H1 (cell line): ENCODE measurements around the gene RERE. TPM values are rescaled to one million over a fixed set of nuclear protein-coding genes. Genes with fewer than 3 reads are reported as not detected.

Experiments
- CTCF ChIA-PET: fragments of 300-600 bp; sonication (Branson Sonifier 250); formaldehyde crosslinking; loops from one replicate; lab custom pipeline; 2021; ENCODE audit not compliant: partially characterized antibody; lab: Charles Lee
- POLR2A ChIA-PET: fragments of 300-600 bp; sonication (Branson Sonifier 250); formaldehyde crosslinking; loops from one replicate; lab custom pipeline; 2021; ENCODE audit warnings: inconsistent platforms; ENCODE audit not compliant: partially characterized antibody; lab: Charles Lee
- DNase-seq, 2 experiments: peaks; one replicate each; pipeline versions ENCODE4 v3.0.0 to v3.0.0-alpha.2; 2010 to 2022; ENCODE audit warnings: low spot score in 2 of 2, low read depth in 1 of 2, mixed read lengths in 1 of 2
- FAIRE-seq: peaks from 2 replicates; lab custom pipeline; 2011; peaks lifted over from hg19 to GRCh38; lab: Jason Lieb, UNC
- H2AFZ ChIP-seq: 2 replicates; pipeline ENCODE4 v1.8.1; 2012; ENCODE audit warnings: low read length, inconsistent platforms
- H2AK5ac ChIP-seq: 2 replicates; pipeline ENCODE4 v1.6.1; 2013; ENCODE audit warnings: low read depth, low read length
- H2BK120ac ChIP-seq: replicated peaks from 2 replicates; pipeline ENCODE3; 2013; ENCODE audit warnings: low read depth, low read length, inconsistent platforms
- H2BK12ac ChIP-seq: 2 replicates; pipeline ENCODE4 v1.6.1; 2013; ENCODE audit warnings: low read depth, low read length
- H2BK15ac ChIP-seq: 2 replicates; pipeline ENCODE4 v1.6.1; 2013; ENCODE audit warnings: low read length
- H2BK20ac ChIP-seq: 2 replicates; pipeline ENCODE4 v1.6.1; 2013; ENCODE audit warnings: low read length
- H2BK5ac ChIP-seq: 2 replicates; pipeline ENCODE4 v1.6.1; 2013; ENCODE audit warnings: low read depth, low read length
- H3K14ac ChIP-seq: 2 replicates; pipeline ENCODE4 v1.6.1; 2013; ENCODE audit warnings: inconsistent platforms; ENCODE audit not compliant: insufficient read length
- H3K18ac ChIP-seq: 2 replicates; pipeline ENCODE4 v1.6.1; 2013; ENCODE audit warnings: low read length; ENCODE audit errors: extremely low read depth
- H3K23ac ChIP-seq: 2 replicates; pipeline ENCODE4 v1.6.1; 2013; ENCODE audit warnings: inconsistent platforms; ENCODE audit not compliant: insufficient read length
- H3K23me2 ChIP-seq: 2 replicates; pipeline ENCODE4 v1.6.1; 2013; ENCODE audit warnings: low read depth, low read length
- H3K27ac ChIP-seq: 2 replicates; pipeline ENCODE4 v1.6.1; 2011; ENCODE audit warnings: low read depth, low read length, inconsistent platforms
- H3K27me3 ChIP-seq, 4 experiments: replicated peaks in 1 of 4; 1 replicate in 1 of 4; 2 replicates in 3 of 4; pipeline versions ENCODE4 v1.6.1 to v1.8.1; 2011 to 2013; ENCODE audit warnings: low read length in 3 of 4, mild to moderate bottlenecking in 3 of 4, inconsistent platforms in 2 of 4, mixed read lengths in 2 of 4, moderate library complexity in 1 of 4; ENCODE audit not compliant: control insufficient read depth in 3 of 4, insufficient read depth in 3 of 4; ENCODE audit errors: extremely low read depth in 1 of 4
- H3K36me3 ChIP-seq, 4 experiments: 2 replicates each; pipeline versions ENCODE4 v1.6.1 to v1.8.1; 2011 to 2013; ENCODE audit warnings: mild to moderate bottlenecking in 4 of 4, low read length in 3 of 4, moderate library complexity in 2 of 4, control low read depth in 1 of 4, inconsistent platforms in 1 of 4; ENCODE audit not compliant: insufficient read depth in 4 of 4, control insufficient read depth in 2 of 4
- H3K4ac ChIP-seq: replicated peaks from 2 replicates; pipeline ENCODE3; 2013; ENCODE audit warnings: low read length, low read depth, mixed read lengths, inconsistent platforms; ENCODE audit not compliant: insufficient read length
- H3K4me1 ChIP-seq, 4 experiments: replicated peaks in 1 of 4; 1 replicate in 1 of 4; 2 replicates in 3 of 4; pipeline versions ENCODE4 v1.6.1 to v1.8.1; 2011 to 2013; ENCODE audit warnings: low read length in 3 of 4, inconsistent platforms in 2 of 4, mixed read lengths in 1 of 4; ENCODE audit not compliant: insufficient read depth in 4 of 4, control insufficient read depth in 3 of 4
- H3K4me2 ChIP-seq, 2 experiments: 2 replicates each; pipeline versions ENCODE4 v1.6.1 to v1.8.1; 2011 to 2013; ENCODE audit warnings: low read depth in 2 of 2, low read length in 2 of 2, control low read depth in 1 of 2, inconsistent platforms in 1 of 2, mild to moderate bottlenecking in 1 of 2; ENCODE audit not compliant: insufficient read depth in 1 of 2
- H3K4me3 ChIP-seq, 4 experiments: fragments of 200-600, 300-600 bp in 1 of 4; sonication (generic), shearing (Covaris generic), sonication (Bioruptor Twin) in 1 of 4; 2 replicates each; pipeline versions ENCODE4 v1.5.1 to v1.8.1; 2011 to 2016; ENCODE audit warnings: low read length in 4 of 4, low read depth in 3 of 4, control low read depth in 2 of 4, inconsistent platforms in 2 of 4, mild to moderate bottlenecking in 2 of 4, mixed read lengths in 1 of 4, moderate library complexity in 1 of 4; ENCODE audit not compliant: insufficient read depth in 2 of 4; ENCODE audit errors: extremely low read depth in 1 of 4
- H3K56ac ChIP-seq: replicated peaks from 2 replicates; pipeline ENCODE3; 2013; ENCODE audit warnings: low read depth, mild to moderate bottlenecking, mixed read lengths, low read length, inconsistent platforms; ENCODE audit not compliant: insufficient read length
- H3K79me1 ChIP-seq: 2 replicates; pipeline ENCODE4 v1.6.1; 2013; ENCODE audit warnings: low read depth, low read length, control low read depth
- H3K79me2 ChIP-seq, 2 experiments: 2 replicates each; pipeline versions ENCODE4 v1.6.1 to v1.8.1; 2012 to 2013; ENCODE audit warnings: low read length in 2 of 2, mild to moderate bottlenecking in 2 of 2, inconsistent platforms in 1 of 2; ENCODE audit not compliant: insufficient read depth in 2 of 2, control insufficient read depth in 1 of 2
- H3K9ac ChIP-seq, 4 experiments: replicated peaks in 1 of 4; 1 replicate in 1 of 4; 2 replicates in 3 of 4; pipeline versions ENCODE4 v1.6.1 to v1.8.1; 2011 to 2013; ENCODE audit warnings: low read depth in 3 of 4, low read length in 3 of 4, control low read depth in 2 of 4, mild to moderate bottlenecking in 2 of 4, moderate library complexity in 2 of 4, inconsistent platforms in 1 of 4; ENCODE audit errors: extremely low read depth in 1 of 4
- H3K9me3 ChIP-seq, 2 experiments: 2 replicates each; pipeline versions ENCODE4 v1.6.1 to v1.8.1; 2012 to 2013; ENCODE audit warnings: mild to moderate bottlenecking in 2 of 2, moderate library complexity in 2 of 2, control low read depth in 1 of 2, inconsistent platforms in 1 of 2, low read depth in 1 of 2, low read length in 1 of 2, mixed read lengths in 1 of 2; ENCODE audit not compliant: insufficient read depth in 2 of 2
- H4K20me1 ChIP-seq, 2 experiments: replicated peaks in 1 of 2; 2 replicates each; pipeline versions ENCODE3 to v1.8.1; 2011 to 2013; ENCODE audit warnings: inconsistent platforms in 2 of 2, low read length in 2 of 2, mild to moderate bottlenecking in 1 of 2; ENCODE audit not compliant: insufficient read depth in 2 of 2, control insufficient read depth in 1 of 2
- H4K5ac ChIP-seq: 2 replicates; pipeline ENCODE4 v1.6.1; 2013; ENCODE audit warnings: low read length, low read depth, mixed read lengths, inconsistent platforms; ENCODE audit not compliant: insufficient read length
- H4K8ac ChIP-seq: 2 replicates; pipeline ENCODE4 v1.8.0; 2013; ENCODE audit warnings: mild to moderate bottlenecking, moderate library complexity, low read length, inconsistent platforms; ENCODE audit not compliant: insufficient read depth; ENCODE audit errors: extremely low read depth
- H4K91ac ChIP-seq: replicated peaks from 2 replicates; pipeline ENCODE3; 2013; ENCODE audit warnings: low read length, mixed read lengths, inconsistent platforms; ENCODE audit not compliant: insufficient read length
- CTBP2 ChIP-seq: IDR thresholded peaks from 2 replicates; pipeline ENCODE4 v1.7.0; 2011; ENCODE audit warnings: borderline replicate concordance, mild to moderate bottlenecking, moderate library complexity, mixed read lengths, low read length; ENCODE audit not compliant: insufficient read depth, insufficient read length
- JUND ChIP-seq: IDR thresholded peaks from 2 replicates; pipeline ENCODE4 v1.6.1; 2011; ENCODE audit warnings: mild to moderate bottlenecking, improper control_type of control experiment, low read length
- NANOG ChIP-seq: IDR thresholded peaks from 2 replicates; pipeline ENCODE4 v1.6.1; 2011; ENCODE audit warnings: low read length, low read depth, mild to moderate bottlenecking, inconsistent platforms; ENCODE audit not compliant: insufficient read depth, poor library complexity, severe bottlenecking
- TAF7 ChIP-seq: optimal IDR thresholded peaks from 2 replicates; pipeline ENCODE3; 2011; ENCODE audit warnings: low read depth, mild to moderate bottlenecking, inconsistent platforms, low read length, moderate library complexity, borderline replicate concordance
- TBP ChIP-seq: IDR thresholded peaks from 2 replicates; pipeline ENCODE4 v1.6.1; 2011; ENCODE audit warnings: low read depth, low read length, improper control_type of control experiment
- WGBS, 2 experiments: shearing (Covaris generic) in 1 of 2; methylation state at CpG; one replicate each; pipeline versions ENCODE4 v1.1.6 to v1.1.7; 2013 to 2015; ENCODE audit warnings: low lambda C conversion rate in 2 of 2, mixed read lengths in 2 of 2, inconsistent platforms in 1 of 2, low coverage in 1 of 2, missing lambda C conversion rate in 1 of 2; ENCODE audit not compliant: insufficient replicate concordance in 2 of 2, insufficient coverage in 1 of 2, insufficient read length in 1 of 2; ENCODE audit errors: extremely low coverage in 1 of 2, missing lambda C conversion rate in 1 of 2; 5-methylcytosine and 5-hydroxymethylcytosine counted together
- polyA plus RNA-seq, 7 experiments: library from polyadenylated mRNA; depleted of rRNA in 3 of 7; stranded (reverse) in 5 of 7; unstranded in 2 of 7; fragments of >200 nt in 5 of 7; fragments of 200-250 nt in 2 of 7; gene quantifications; 1 replicate in 5 of 7; 2 replicates in 1 of 7; 4 replicates in 1 of 7; pipeline versions ENCODE4 v1.2.1 to v1.2.3, GENCODE V29; 2011 to 2013; ENCODE audit warnings: missing spikeins in 2 of 7, mixed read lengths in 2 of 7
- total RNA-seq: library from RNA; stranded (reverse); fragmentation: NEBNext Ultra II Directional; extraction: Animal tissue kit (Norgen Biotek cat#: 25700); gene quantifications from 2 replicates; pipeline ENCODE4 v1.2.1, GENCODE V29; 2021

The RERE gene
- total and polyA plus RNA-seq, 2 of the 8 experiments (the other 6 are each of a cell fraction or from before 2014, with no cell fraction given) = 15.3 to 142 TPM

- H3K4me1 ChIP-seq = peaks cover 0 to 9% (median under 1%) of the 10 kb centered on the region in 4 experiments; a peak in 4 of 7 replicates
- H2AFZ ChIP-seq = no peak overlapping the region
- H2BK12ac ChIP-seq = no peak overlapping the region
- 91% methylated on average over 16 of the region's 18 CpGs; no CpG with 5 or more reads in 1 of the 2 experiments for WGBS, 2 experiments
- H3K14ac ChIP-seq = no peak overlapping the region
- no peak overlapping the region for H3K18ac ChIP-seq
- H4K91ac ChIP-seq = no peak overlapping the region
- H4K8ac ChIP-seq = no peak overlapping the region
- no peak overlapping the region for H3K56ac ChIP-seq
- FAIRE-seq = no peak
- H3K9ac ChIP-seq = no peak overlapping the region
- H3K36me3 ChIP-seq = no peaks in the 10 kb centered on the region
- no peak overlapping the region for H2AK5ac ChIP-seq
- H2BK15ac ChIP-seq = no peak overlapping the region
- H3K27ac ChIP-seq = no peak overlapping the region
- no peak overlapping the region for H3K23ac ChIP-seq
- no peaks in the 10 kb centered on the region for H3K79me2 ChIP-seq
- no peak overlapping the region for H2BK5ac ChIP-seq
- no peak overlapping the region for H3K4me3 ChIP-seq
- no peak overlapping the region for H2BK120ac ChIP-seq
- H4K5ac ChIP-seq = no peak overlapping the region
- no peak for TF ChIP-seq CTBP2
- no peak for TF ChIP-seq JUND
- TF ChIP-seq TBP = no peak
- TF ChIP-seq TAF7 = no peak
- TF ChIP-seq NANOG = no peak
- peaks cover 9% of the 10 kb centered on the region; the same call in 1 of the 2 replicates for H3K23me2 ChIP-seq
- no peaks in the 10 kb centered on the region for H3K79me1 ChIP-seq
- peaks cover 0 to 4% of the 10 kb centered on the region in 2 experiments for H4K20me1 ChIP-seq
- no peaks in the 10 kb centered on the region for H3K27me3 ChIP-seq
- H3K4ac ChIP-seq = no peak overlapping the region
- DNase-seq = no peak
- H3K9me3 ChIP-seq = no peaks in the 10 kb centered on the region
- ChIA-PET CTCF (interaction anchor here (1.8 to 7.6 kb wide), 5 partner anchors 10 to 370 kb away, joined by 3 to 73 read pairs (median 10); partner anchors contain the start of gene SLC45A1), POLR2A (interaction anchor here (1.0 to 1.5 kb wide), 3 partner anchors 17 to 329 kb away, joined by 3 read pairs; partner anchors contain the start of gene SLC45A1)
- H2BK20ac ChIP-seq = no peak overlapping the region
- no peak overlapping the region for H3K4me2 ChIP-seq
Observed at GRCh38 chr1:8345621-8346415, 471.6 kb downstream of the RERE start.
